Neural progenitor cell (in vitro differentiated cells): ENCODE results near the gene TAL2. TPM values are rescaled to one million over a fixed set of nuclear protein-coding genes. Genes with fewer than 3 reads are reported as not detected.

ENCODE experiments used
- DNase-seq: peaks from one replicate; pipeline ENCODE4 v3.0.0-alpha.2; 2016; ENCODE audit warnings: low spot score
- H2AFZ ChIP-seq: fragments of 200-600 bp; sonication (generic); replicated peaks from 2 replicates; pipeline ENCODE4 v1.6.1; 2016; ENCODE audit warnings: antibody characterized with exemption
- H3F3A ChIP-seq: fragments of 200-600 bp; sonication (generic); 2 replicates; pipeline ENCODE4 v1.6.1; 2016; ENCODE audit warnings: antibody characterized with exemption, low read depth
- H3K27ac ChIP-seq: fragments of 200-600 bp; sonication (generic); 2 replicates; pipeline ENCODE4 v1.5.1; 2016; ENCODE audit warnings: mild to moderate bottlenecking
- H3K27me3 ChIP-seq: fragments of 200-600 bp; sonication (generic); 2 replicates; pipeline ENCODE4 v1.6.1; 2016; ENCODE audit warnings: mild to moderate bottlenecking, moderate library complexity
- H3K36me3 ChIP-seq: fragments of 200-600 bp; sonication (generic); 2 replicates; pipeline ENCODE4 v1.5.1; 2016
- H3K4me1 ChIP-seq: fragments of 200-600 bp; sonication (generic); 2 replicates; pipeline ENCODE4 v1.6.1; 2016; ENCODE audit warnings: mixed run types
- H3K4me2 ChIP-seq: fragments of 200-600 bp; sonication (generic); 2 replicates; pipeline ENCODE4 v1.6.1; 2016
- H3K4me3 ChIP-seq: fragments of 200-600 bp; sonication (generic); 2 replicates; pipeline ENCODE4 v1.5.1; 2016
- H3K79me2 ChIP-seq: fragments of 200-600 bp; sonication (generic); 2 replicates; pipeline ENCODE4 v1.6.1; 2016; ENCODE audit warnings: low read depth
- H3K9ac ChIP-seq: fragments of 200-600 bp; sonication (generic); 2 replicates; pipeline ENCODE4 v1.6.1; 2016
- H3K9me3 ChIP-seq: fragments of 200-600 bp; sonication (generic); 2 replicates; pipeline ENCODE4 v1.5.1; 2016; ENCODE audit warnings: low read depth
- H4K20me1 ChIP-seq: fragments of 200-600 bp; sonication (generic); 2 replicates; pipeline ENCODE4 v1.6.1; 2016; ENCODE audit warnings: low read depth
- H3K27ac Mint-ChIP-seq: 3 replicates; pipeline ENCODE4 v1.8.0; 2021; ENCODE audit warnings: mixed read lengths
- H3K27me3 Mint-ChIP-seq: 2 replicates; pipeline ENCODE4 v1.8.0; 2022; ENCODE audit warnings: low read depth, mild to moderate bottlenecking, inconsistent platforms, moderate library complexity, mixed read lengths; ENCODE audit not compliant: insufficient read depth
- H3K36me3 Mint-ChIP-seq: 3 replicates; pipeline ENCODE4 v1.8.0; 2021; ENCODE audit warnings: mixed read lengths
- H3K4me1 Mint-ChIP-seq: 3 replicates; pipeline ENCODE4 v1.8.0; 2021; ENCODE audit warnings: mixed read lengths
- H3K4me3 Mint-ChIP-seq: 3 replicates; pipeline ENCODE4 v1.8.0; 2021; ENCODE audit warnings: mild to moderate bottlenecking, moderate library complexity, mixed read lengths
- H3K9me3 Mint-ChIP-seq: 3 replicates; pipeline ENCODE4 v1.8.0; 2020; ENCODE audit warnings: mixed read lengths
- EZH2 ChIP-seq: fragments of 200-600 bp; sonication (generic); IDR thresholded peaks from 2 replicates; pipeline ENCODE4 v1.6.1; 2017; ENCODE audit warnings: antibody characterized with exemption, mild to moderate bottlenecking, moderate library complexity
- EZH2phosphoT487 ChIP-seq: fragments of 200-600 bp; sonication (generic); IDR thresholded peaks from 2 replicates; pipeline ENCODE4 v1.6.1; 2017; ENCODE audit warnings: antibody characterized with exemption
- total RNA-seq: library from RNA; depleted of rRNA; stranded (reverse); fragments of >200 nt; gene quantifications from 2 replicates; pipeline ENCODE4 v1.2.3, GENCODE V29; 2015; ENCODE audit warnings: low replicate concordance
- TF ChIP-seq, protein P1 (sequence below): fragments of 200-600 bp; sonication (generic); IDR thresholded peaks from 2 replicates; pipeline ENCODE4 v1.5.1; 2017; ENCODE audit warnings: antibody characterized with exemption, mild to moderate bottlenecking

TAL2 gene
- total RNA-seq, 1 donor from 2014 or later, result not detected

- DNase-seq, result no peak
- peaks cover 2% of the 10 kb centered on the region for H3K4me1 Mint-ChIP-seq
- Histone ChIP-seq H3K79me2 (no peaks in the 10 kb centered on the region), H3K4me2 (no peak overlapping the region), H3K36me3 (no peaks in the 10 kb centered on the region), H4K20me1 (no peaks in the 10 kb centered on the region), H3K27ac (no peak overlapping the region), H2AFZ (no peak overlapping the region), H3K9me3 (no peaks in the 10 kb centered on the region), H3K9ac (no peak overlapping the region), H3K4me1 (no peaks in the 10 kb centered on the region), H3K4me3 (no peak overlapping the region), H3K27me3 (no peaks in the 10 kb centered on the region), H3F3A (no peaks in the 10 kb centered on the region)
- H3K9me3 Mint-ChIP-seq, result peaks cover 2% of the 10 kb centered on the region
- TF ChIP-seq EZH2phosphoT487 (no peak), EZH2 (no peak)
- TF ChIP-seq, protein P1, sequence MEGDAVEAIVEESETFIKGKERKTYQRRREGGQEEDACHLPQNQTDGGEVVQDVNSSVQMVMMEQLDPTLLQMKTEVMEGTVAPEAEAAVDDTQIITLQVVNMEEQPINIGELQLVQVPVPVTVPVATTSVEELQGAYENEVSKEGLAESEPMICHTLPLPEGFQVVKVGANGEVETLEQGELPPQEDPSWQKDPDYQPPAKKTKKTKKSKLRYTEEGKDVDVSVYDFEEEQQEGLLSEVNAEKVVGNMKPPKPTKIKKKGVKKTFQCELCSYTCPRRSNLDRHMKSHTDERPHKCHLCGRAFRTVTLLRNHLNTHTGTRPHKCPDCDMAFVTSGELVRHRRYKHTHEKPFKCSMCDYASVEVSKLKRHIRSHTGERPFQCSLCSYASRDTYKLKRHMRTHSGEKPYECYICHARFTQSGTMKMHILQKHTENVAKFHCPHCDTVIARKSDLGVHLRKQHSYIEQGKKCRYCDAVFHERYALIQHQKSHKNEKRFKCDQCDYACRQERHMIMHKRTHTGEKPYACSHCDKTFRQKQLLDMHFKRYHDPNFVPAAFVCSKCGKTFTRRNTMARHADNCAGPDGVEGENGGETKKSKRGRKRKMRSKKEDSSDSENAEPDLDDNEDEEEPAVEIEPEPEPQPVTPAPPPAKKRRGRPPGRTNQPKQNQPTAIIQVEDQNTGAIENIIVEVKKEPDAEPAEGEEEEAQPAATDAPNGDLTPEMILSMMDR, result no peak
- no peaks in the 10 kb centered on the region for H3K27me3 Mint-ChIP-seq
- no peak overlapping the region for H3K27ac Mint-ChIP-seq
- no peak overlapping the region for H3K4me3 Mint-ChIP-seq
- peaks cover 27% of the 10 kb centered on the region for H3K36me3 Mint-ChIP-seq
Measured at GRCh38 chr9:105708405-105708804, 46.1 kb downstream of the TAL2 start.

- TF ChIP-seq, protein P1, result no peak
- TF ChIP-seq EZH2, result no peak
- TF ChIP-seq EZH2phosphoT487, result no peak
- Histone ChIP-seq H3F3A (peaks cover 2% of the 10 kb centered on the region), H3K9ac (no peak overlapping the region), H3K27me3 (no peaks in the 10 kb centered on the region), H3K4me2 (no peak overlapping the region), H3K9me3 (peaks cover 4% of the 10 kb centered on the region), H3K36me3 (no peaks in the 10 kb centered on the region), H3K4me1 (peaks cover 4% of the 10 kb centered on the region), H4K20me1 (peaks cover under 1% of the 10 kb centered on the region), H3K4me3 (no peak overlapping the region), H3K79me2 (no peaks in the 10 kb centered on the region), H3K27ac (no peak overlapping the region), H2AFZ (no peak overlapping the region)
- DNase-seq, result no peak
- Mint-ChIP-seq H3K36me3 (peaks cover 40% of the 10 kb centered on the region), H3K9me3 (peaks cover 6% of the 10 kb centered on the region), H3K4me1 (peaks cover 2% of the 10 kb centered on the region), H3K4me3 (no peak overlapping the region), H3K27me3 (peaks cover 2% of the 10 kb centered on the region), H3K27ac (no peak overlapping the region)
Measured at GRCh38 chr9:105710638-105711037, 48.4 kb downstream of the TAL2 start.

GRCh38 chr9:105711867-105712266 is 49.6 kb downstream of the TAL2 start:
- Histone ChIP-seq H3K4me2 (no peak overlapping the region), H3K9me3 (peaks cover 4% of the 10 kb centered on the region), H4K20me1 (peaks cover 3% of the 10 kb centered on the region), H3K27me3 (no peaks in the 10 kb centered on the region), H3K4me1 (peaks cover 16% of the 10 kb centered on the region), H3K4me3 (no peak overlapping the region), H3F3A (peaks cover 10% of the 10 kb centered on the region), H3K9ac (no peak overlapping the region), H3K36me3 (no peaks in the 10 kb centered on the region), H3K79me2 (no peaks in the 10 kb centered on the region), H3K27ac (no peak overlapping the region), H2AFZ (no peak overlapping the region)
- H3K27ac Mint-ChIP-seq, result no peak overlapping the region
- H3K27me3 Mint-ChIP-seq, result peaks cover 2% of the 10 kb centered on the region
- H3K9me3 Mint-ChIP-seq, result peaks cover 8% of the 10 kb centered on the region
- no peak overlapping the region for H3K4me3 Mint-ChIP-seq
- TF ChIP-seq EZH2 (no peak), EZH2phosphoT487 (no peak)
- TF ChIP-seq, protein P1, result no peak
- no peak for DNase-seq
- H3K4me1 Mint-ChIP-seq, result peaks cover 8% of the 10 kb centered on the region
- peaks cover 41% of the 10 kb centered on the region for H3K36me3 Mint-ChIP-seq
